IMR-90 (cell line): Measurements from ENCODE around the gene ZNF175. TPM values are rescaled to one million over a fixed set of nuclear protein-coding genes. Genes with fewer than 3 reads are reported as not detected.

Experiments used
- ATAC-seq: fragments of 200-7000 bp; cut with Tn5 transposase; 2 replicates; pipeline ENCODE4 v1.9.1; 2020; ENCODE audit warnings: low read depth, mild to moderate bottlenecking, moderate library complexity
- BruUV-seq: library from RNA; stranded (reverse); fragments of 400-500 nt; replicated peaks from 2 replicates; lab custom pipeline; 2021; lab: Mats Ljungman, UMichigan
- CTCF ChIA-PET: fragments of 300-600 bp; formaldehyde crosslinking; extraction: SDS; loops from one replicate; lab custom pipeline; 2021; ENCODE audit warnings: antibody characterized with exemption; lab: Yijun Ruan, JAX
- POLR2A ChIA-PET: fragments of 300-600 bp; sonication (Branson Sonifier 250); formaldehyde crosslinking; loops from one replicate; lab custom pipeline; 2022; ENCODE audit warnings: antibody characterized with exemption; ENCODE audit not compliant: unreplicated experiment; lab: Charles Lee
- DNase-seq: peaks from one replicate; pipeline ENCODE4 v3.0.0; 2013
- H2AFZ ChIP-seq: replicated peaks from 2 replicates; pipeline ENCODE3; 2013; ENCODE audit warnings: low read length, mild to moderate bottlenecking; ENCODE audit not compliant: poor library complexity
- H2AK5ac ChIP-seq: 2 replicates; pipeline ENCODE4 v1.6.1; 2013; ENCODE audit warnings: low read depth, low read length, inconsistent platforms
- H2AK9ac ChIP-seq: replicated peaks from 2 replicates; pipeline ENCODE3; 2013; ENCODE audit warnings: mild to moderate bottlenecking, low read depth, low read length, moderate library complexity; ENCODE audit not compliant: poor library complexity
- H2BK120ac ChIP-seq: 2 replicates; pipeline ENCODE4 v1.6.1; 2013; ENCODE audit warnings: low read depth, low read length, inconsistent platforms
- H2BK15ac ChIP-seq: 3 replicates; pipeline ENCODE4 v1.6.1; 2013; ENCODE audit warnings: low read depth, low read length, inconsistent platforms
- H2BK20ac ChIP-seq: 2 replicates; pipeline ENCODE4 v1.6.1; 2013; ENCODE audit warnings: low read depth, mild to moderate bottlenecking, inconsistent platforms, low read length, moderate library complexity
- H2BK5ac ChIP-seq: 2 replicates; pipeline ENCODE4 v1.6.1; 2013; ENCODE audit warnings: mild to moderate bottlenecking, low read depth, low read length, inconsistent platforms; ENCODE audit not compliant: poor library complexity, severe bottlenecking
- H3K14ac ChIP-seq: replicated peaks from 2 replicates; pipeline ENCODE4 v1.6.1; 2013; ENCODE audit warnings: low read depth, low read length, inconsistent platforms
- H3K18ac ChIP-seq: 2 replicates; pipeline ENCODE4 v1.6.1; 2013; ENCODE audit warnings: low read depth, low read length, control low read depth
- H3K23ac ChIP-seq: 2 replicates; pipeline ENCODE4 v1.6.1; 2013; ENCODE audit warnings: low read depth, low read length, inconsistent platforms
- H3K27ac ChIP-seq: 2 replicates; pipeline ENCODE4 v1.5.1; 2013; ENCODE audit warnings: mild to moderate bottlenecking, control low read depth, low read length; ENCODE audit not compliant: insufficient read depth
- H3K27me3 ChIP-seq: 2 replicates; pipeline ENCODE4 v1.6.1; 2013; ENCODE audit warnings: low read length; ENCODE audit not compliant: control insufficient read depth, insufficient read depth
- H3K36me3 ChIP-seq: 2 replicates; pipeline ENCODE4 v1.6.1; 2013; ENCODE audit warnings: low read length, mixed read lengths; ENCODE audit not compliant: control insufficient read depth, insufficient read depth
- H3K4ac ChIP-seq: 2 replicates; pipeline ENCODE4 v1.6.1; 2013; ENCODE audit warnings: low read depth, low read length, inconsistent platforms
- H3K4me1 ChIP-seq: 2 replicates; pipeline ENCODE4 v1.6.1; 2013; ENCODE audit warnings: low read length, mixed read lengths; ENCODE audit not compliant: control insufficient read depth, insufficient read depth
- H3K4me2 ChIP-seq: 2 replicates; pipeline ENCODE4 v1.6.1; 2013; ENCODE audit warnings: low read depth, mild to moderate bottlenecking, control low read depth, low read length, moderate library complexity
- H3K4me3 ChIP-seq: 2 replicates; pipeline ENCODE4 v1.5.1; 2013; ENCODE audit warnings: low read depth, mild to moderate bottlenecking, control low read depth, low read length, moderate library complexity; ENCODE audit not compliant: insufficient read depth
- H3K56ac ChIP-seq: 2 replicates; pipeline ENCODE4 v1.6.1; 2013; ENCODE audit warnings: low read length, inconsistent platforms; ENCODE audit not compliant: insufficient read depth; ENCODE audit errors: extremely low read depth
- H3K79me1 ChIP-seq, 2 experiments: 2 replicates each; pipeline ENCODE4 v1.6.1; 2013; ENCODE audit warnings: low read length in 2 of 2, inconsistent platforms in 1 of 2, low read depth in 1 of 2
- H3K9ac ChIP-seq: 2 replicates; pipeline ENCODE4 v1.6.1; 2013; ENCODE audit warnings: low read depth, low read length, control low read depth
- H3K9me1 ChIP-seq: 2 replicates; pipeline ENCODE4 v1.6.1; 2013; ENCODE audit warnings: low read length, inconsistent platforms; ENCODE audit not compliant: insufficient read depth
- H3K9me3 ChIP-seq: 2 replicates; pipeline ENCODE4 v1.6.1; 2013; ENCODE audit warnings: low read length; ENCODE audit not compliant: control insufficient read depth, insufficient read depth
- H4K20me1 ChIP-seq: 2 replicates; pipeline ENCODE4 v1.6.1; 2013; ENCODE audit warnings: low read length, inconsistent platforms; ENCODE audit not compliant: insufficient read depth
- H4K5ac ChIP-seq: 2 replicates; pipeline ENCODE4 v1.6.1; 2013; ENCODE audit warnings: mild to moderate bottlenecking, low read depth, low read length, control low read depth
- H4K8ac ChIP-seq, 2 experiments: 2 replicates each; pipeline ENCODE4 v1.6.1; 2013; ENCODE audit warnings: low read depth in 2 of 2, low read length in 2 of 2, control low read depth in 1 of 2, inconsistent platforms in 1 of 2
- H4K91ac ChIP-seq: 2 replicates; pipeline ENCODE4 v1.6.1; 2013; ENCODE audit warnings: low read depth, low read length, inconsistent platforms; ENCODE audit not compliant: insufficient read depth
- CHD1 ChIP-seq: IDR thresholded peaks from 2 replicates; pipeline ENCODE4 v1.6.1; 2012; ENCODE audit warnings: low read depth, low read length, improper control_type of control experiment
- ELK1 ChIP-seq: fragments of 150-350 bp; IDR thresholded peaks from 2 replicates; pipeline ENCODE4 v1.6.1; 2016; ENCODE audit warnings: low read depth, mild to moderate bottlenecking, low read length, moderate library complexity, borderline replicate concordance
- FOS ChIP-seq: fragments of 150-350 bp; IDR thresholded peaks from 2 replicates; pipeline ENCODE4 v1.6.1; 2016; ENCODE audit warnings: low read depth, low read length
- POLR2A ChIP-seq: IDR thresholded peaks from 2 replicates; pipeline ENCODE4 v1.6.1; 2012; ENCODE audit warnings: mild to moderate bottlenecking, low read depth, low read length
- RCOR1 ChIP-seq: IDR thresholded peaks from 2 replicates; pipeline ENCODE4 v1.6.1; 2012; ENCODE audit warnings: mild to moderate bottlenecking, low read length, improper control_type of control experiment; ENCODE audit not compliant: insufficient replicate concordance
- WGBS, 2 experiments: methylation state at CpG; one replicate each; pipeline versions ENCODE4 v1.1.5 to v1.1.7; 2013; ENCODE audit warnings: missing lambda C conversion rate in 2 of 2; ENCODE audit not compliant: insufficient read length in 1 of 2; ENCODE audit errors: extremely low coverage in 2 of 2; 5-methylcytosine and 5-hydroxymethylcytosine counted together
- dilution Hi-C: fragments of 300-500 bp; cut with HindIII; formaldehyde crosslinking; loops from one replicate; pipeline ENCODE4 v1.14.3; 2018; ENCODE audit warnings: low sequenced_read_pairs; ENCODE audit not compliant: unreplicated experiment
- in situ Hi-C: fragments of 300-500 bp; cut with MboI; formaldehyde crosslinking; loops from 3 replicates; pipeline ENCODE4 v1.14.3; 2019; ENCODE audit warnings: low sequenced_read_pairs, inconsistent platforms, mixed read lengths
- intact Hi-C: fragments of 100-400 bp; cut with micrococcal nuclease; formaldehyde crosslinking; loops from 2 replicates; pipeline ENCODE4 v1.10.0; 2022
- polyA plus RNA-seq, 3 experiments: library from polyadenylated mRNA; depleted of rRNA; stranded (reverse); fragments of >200 nt; gene quantifications; 2 replicates each; pipeline ENCODE4 v1.2.3, GENCODE V29; 2012; ENCODE audit warnings: low replicate concordance in 1 of 3
- total RNA-seq: library from RNA; depleted of rRNA; stranded (reverse); fragments of >200 nt; gene quantifications from 2 replicates; pipeline ENCODE4 v1.2.3, GENCODE V29; 2012

Gene ZNF175
- total and polyA plus RNA-seq, 2 of the 4 experiments (the other 2 are of a cell fraction): 3.6 to 8.4 TPM

- ATAC-seq (no peak), DNase-seq (no peak)
- no TSS peak for BruUV-seq
- Histone ChIP-seq H2AFZ (no peak overlapping the region), H3K4ac (no peak overlapping the region), H3K9me1 (no peaks in the 10 kb centered on the region), H3K9me3 (peaks cover 3% of the 10 kb centered on the region; the same call in 1 of the 2 replicates), H2AK5ac (no peak overlapping the region), H2BK15ac (no peak overlapping the region), H3K56ac (no peak overlapping the region), H2BK120ac (no peak overlapping the region), H2AK9ac (no peak overlapping the region), H4K8ac (no peak overlapping the region), H3K27ac (no peak overlapping the region), H3K14ac (no peak overlapping the region), H3K4me2 (no peak overlapping the region), H4K5ac (no peak overlapping the region), H3K4me1 (no peaks in the 10 kb centered on the region), H3K18ac (no peak overlapping the region), H3K79me1 (no peaks in the 10 kb centered on the region), H3K27me3 (no peaks in the 10 kb centered on the region), H3K4me3 (no peak overlapping the region), H4K20me1 (no peaks in the 10 kb centered on the region), H3K23ac (no peak overlapping the region), H2BK5ac (no peak overlapping the region), H3K9ac (no peak overlapping the region), H2BK20ac (no peak overlapping the region), H3K36me3 (no peaks in the 10 kb centered on the region), H4K91ac (no peak overlapping the region)
- in situ Hi-C loops: no loop called here
- ChIA-PET CTCF (no interaction called here), POLR2A (no interaction called here)
- WGBS, 2 experiments: no CpG with 5 or more reads among the region's 3 CpGs
- dilution Hi-C loops: no loop called here
- intact Hi-C loops: loop anchor here (5.0 kb wide), 1 partner anchor 130 kb away; no protein-coding TSS in a partner anchor
- no peak for TF ChIP-seq POLR2A
- TF ChIP-seq ELK1: no peak
- no peak for TF ChIP-seq RCOR1
- TF ChIP-seq FOS: no peak
- TF ChIP-seq CHD1: no peak
Observed at GRCh38 chr19:51551673-51552432, 19.2 kb upstream of the ZNF175 start.
